NCI-H1105 (cell line): ENCODE data around the gene TEX19.
"Not testable (repeated sequence)": the region's sequence is repeated elsewhere in the genome, so short reads cannot be mapped to it uniquely, and the experiment has no call there.

Source experiments
- DNase-seq: peaks from one replicate; lab custom pipeline; 2025; lab: John Stamatoyannopoulos, UW

The TEX19 gene

GRCh38 chr17:82377294-82377693 lies 18.2 kb downstream of the TEX19 start:
- not testable (repeated sequence) for DNase-seq

DNA sequence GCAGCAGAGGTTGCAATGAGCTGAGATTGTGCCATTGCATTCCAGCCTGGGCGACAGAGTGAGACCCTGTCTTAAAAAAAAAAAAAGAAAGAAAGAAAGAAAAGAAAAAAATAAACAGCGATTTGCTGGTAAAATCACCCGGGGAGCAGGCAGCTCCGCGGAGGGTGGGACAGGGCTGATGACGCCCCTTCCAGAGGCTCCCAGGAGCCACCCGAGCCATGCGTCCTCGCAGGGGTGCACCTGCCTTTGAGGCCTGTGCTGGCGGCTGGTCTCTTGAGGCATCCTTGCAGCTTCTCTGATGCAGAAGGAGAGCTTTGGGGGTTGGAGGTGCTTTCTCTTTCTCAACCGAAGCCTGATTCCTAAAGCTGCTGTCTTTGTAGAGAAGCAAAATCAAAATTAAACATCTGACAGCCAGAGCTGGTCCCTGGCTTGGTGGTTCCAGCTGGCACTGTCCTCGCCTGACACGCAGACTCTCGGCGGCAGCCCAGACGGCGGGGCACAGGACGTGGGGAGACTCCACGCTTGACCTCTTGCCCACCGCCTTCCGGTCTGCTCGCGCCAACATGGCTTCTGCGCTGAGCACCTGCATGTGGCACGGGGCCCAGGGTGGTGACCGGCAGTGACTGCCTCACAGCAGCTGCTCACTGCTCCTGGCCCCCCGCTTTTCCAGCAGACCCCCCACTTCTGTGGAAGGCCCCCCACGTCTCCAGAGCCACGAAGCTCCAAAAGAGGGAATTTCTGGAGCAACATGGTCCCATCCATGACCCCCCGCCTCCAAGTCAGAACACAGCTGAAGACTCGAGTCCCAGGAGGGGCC lies 19.1 kb downstream of the TEX19 start:
- no peak for DNase-seq

GRCh38 chr17:82378741-82379021 lies 19.6 kb downstream of the TEX19 start:
- DNase-seq: no peak

GRCh38 chr17:82380860-82381702 lies 22.0 kb downstream of the TEX19 start:
- no peak for DNase-seq

GRCh38 chr17:82381703-82382009 lies 22.6 kb downstream of the TEX19 start:
- not testable (repeated sequence) for DNase-seq

- DNase-seq: not testable (repeated sequence)
These were observed 23.3 kb downstream of the TEX19 start for GRCh38 chr17:82382220-82382932.

- no peak for DNase-seq
These were observed 23.8 kb downstream of the TEX19 start for GRCh38 chr17:82382933-82383255.

DNA sequence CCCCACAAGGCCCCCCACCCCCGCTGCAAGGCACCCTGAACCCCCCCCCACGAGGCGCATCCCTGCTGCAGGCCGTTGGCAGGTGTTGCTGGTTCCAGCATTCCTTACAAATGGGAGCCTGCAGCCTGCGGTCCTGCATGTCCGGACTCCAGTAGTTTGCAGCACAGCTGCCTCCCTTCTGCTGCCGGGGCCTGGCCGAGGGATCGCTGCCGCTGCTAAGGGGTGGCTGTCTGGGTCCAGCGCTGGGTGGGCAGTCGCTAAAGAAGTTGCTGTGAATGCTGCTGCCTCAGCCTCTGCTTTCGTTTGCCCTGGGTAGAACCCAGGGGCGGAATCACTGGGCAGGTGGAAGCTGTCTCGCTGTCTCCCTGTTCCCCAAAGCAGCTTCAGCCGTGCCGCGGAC lies 24.4 kb downstream of the TEX19 start:
- DNase-seq: no peak

DNA sequence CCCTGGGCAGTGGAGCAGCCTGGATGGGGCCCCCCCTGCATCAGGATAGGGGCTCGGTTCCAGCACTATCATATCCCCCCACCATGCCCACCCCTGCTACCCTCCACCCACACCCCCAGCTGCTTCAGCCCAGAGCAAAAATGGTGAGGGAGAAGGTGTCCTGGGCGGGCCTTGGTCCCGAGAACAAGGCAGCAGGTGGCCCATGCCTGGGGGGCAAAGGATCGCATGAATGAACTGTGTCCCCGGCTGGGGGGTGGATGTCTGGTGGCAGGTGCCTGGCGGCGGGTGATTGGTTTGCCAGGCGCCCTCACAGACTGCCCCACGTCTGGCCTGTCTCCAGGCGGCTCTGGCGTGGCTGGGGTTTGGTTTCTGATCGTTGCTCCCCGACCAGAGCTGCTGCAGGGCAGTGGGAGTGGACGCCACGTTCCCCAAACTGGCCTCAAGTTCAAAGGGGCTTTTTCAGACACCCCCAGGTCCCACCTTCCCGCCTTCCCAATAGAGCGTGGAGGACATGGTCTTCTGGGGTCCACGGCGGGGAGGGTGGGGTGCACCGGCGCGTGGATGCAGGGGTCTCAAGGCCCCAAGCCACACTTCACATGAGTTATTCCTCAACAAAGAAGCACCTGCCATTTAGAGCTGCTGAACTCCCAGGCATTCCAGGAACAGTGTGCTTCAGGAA lies 25.1 kb downstream of the TEX19 start:
- DNase-seq: peak; percentile 32

DNA sequence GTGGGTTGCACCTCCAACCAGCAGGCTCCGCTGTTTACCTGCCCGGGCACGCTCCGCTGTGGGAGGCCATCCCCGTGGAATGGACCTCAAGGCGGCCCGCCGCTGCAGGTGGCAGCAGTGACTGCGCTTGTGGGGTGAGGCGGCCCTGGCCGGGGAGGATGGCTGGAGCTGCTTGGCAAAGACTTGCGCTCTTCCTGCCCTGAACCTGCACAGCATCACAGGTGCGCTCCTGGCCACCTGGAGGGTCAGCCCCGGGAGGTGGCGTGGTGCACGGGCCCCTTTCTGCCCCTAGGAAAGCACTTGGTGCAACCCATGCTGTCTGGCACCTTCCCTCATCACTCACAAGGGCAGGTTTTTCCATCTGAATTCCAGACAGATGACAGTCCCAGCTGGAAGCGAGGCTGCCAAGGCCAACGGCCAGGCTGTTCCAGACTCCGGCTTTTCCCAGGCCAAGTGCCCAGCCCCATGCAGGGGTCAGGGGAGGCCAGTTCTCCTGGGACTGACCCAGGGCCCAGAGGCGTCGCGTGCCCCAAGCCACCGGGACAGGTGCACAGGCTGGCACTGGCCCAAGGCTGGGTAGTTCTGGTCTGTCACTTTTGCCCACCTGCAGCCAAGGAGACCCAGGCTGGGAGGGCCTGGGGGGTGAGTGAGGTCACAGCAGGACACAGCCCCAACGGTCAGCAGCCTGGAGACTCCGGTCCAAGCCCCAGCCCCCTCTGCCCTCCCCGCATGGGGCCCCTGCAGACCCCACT lies 25.9 kb downstream of the TEX19 start:
- peak; percentile 75 for DNase-seq

GRCh38 chr17:82385559-82386254 lies 26.7 kb downstream of the TEX19 start:
- no peak for DNase-seq

- DNase-seq: no peak
These were observed 27.3 kb downstream of the TEX19 start for GRCh38 chr17:82386255-82386831.

DNA sequence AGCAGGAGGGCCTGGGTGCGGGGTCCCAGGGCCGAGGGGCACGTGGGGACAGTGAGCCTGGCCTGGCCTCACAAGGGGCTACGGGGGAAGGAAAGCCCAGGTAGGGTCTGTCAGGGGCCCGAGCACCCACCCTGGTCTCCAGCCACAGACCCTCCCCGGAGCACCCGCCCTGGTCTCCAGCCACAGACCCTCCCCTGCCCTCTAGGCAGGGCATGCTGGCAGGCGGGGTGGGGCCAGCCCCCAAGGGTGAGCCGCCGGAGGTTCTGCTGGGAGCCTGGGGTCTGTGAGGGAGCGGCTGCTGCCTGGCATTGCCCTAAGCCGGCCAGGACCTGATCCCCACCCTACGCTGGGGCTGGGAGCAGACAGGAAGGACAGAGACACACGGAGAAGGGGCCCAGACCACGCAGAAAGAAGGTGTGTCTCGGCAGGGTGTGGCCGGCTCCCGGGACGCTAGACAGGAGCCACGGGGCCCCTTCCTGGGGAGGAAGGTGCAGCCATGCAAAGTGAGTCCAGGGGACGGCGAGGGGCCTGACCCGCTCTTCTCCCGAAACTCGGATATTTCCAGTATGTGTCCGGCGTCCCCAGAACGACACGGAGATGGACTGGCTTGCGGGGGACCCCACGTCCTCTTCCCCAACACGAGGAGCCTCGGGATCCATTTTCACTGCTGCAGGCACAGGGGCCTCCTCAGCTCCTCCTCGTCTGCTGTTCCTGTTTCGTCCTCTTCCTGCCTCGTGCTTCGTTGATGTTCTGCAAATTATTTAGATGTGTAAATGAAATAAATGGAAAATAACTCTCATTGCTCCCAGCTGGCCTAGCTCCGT lies 28.0 kb downstream of the TEX19 start:
- no peak for DNase-seq

- DNase-seq: no peak
These were observed 28.7 kb downstream of the TEX19 start for GRCh38 chr17:82387705-82388106.

- DNase-seq: no peak
These were observed 29.3 kb downstream of the TEX19 start for GRCh38 chr17:82388223-82388921.

GRCh38 chr17:82388922-82389283 lies 29.9 kb downstream of the TEX19 start:
- no peak for DNase-seq

DNA sequence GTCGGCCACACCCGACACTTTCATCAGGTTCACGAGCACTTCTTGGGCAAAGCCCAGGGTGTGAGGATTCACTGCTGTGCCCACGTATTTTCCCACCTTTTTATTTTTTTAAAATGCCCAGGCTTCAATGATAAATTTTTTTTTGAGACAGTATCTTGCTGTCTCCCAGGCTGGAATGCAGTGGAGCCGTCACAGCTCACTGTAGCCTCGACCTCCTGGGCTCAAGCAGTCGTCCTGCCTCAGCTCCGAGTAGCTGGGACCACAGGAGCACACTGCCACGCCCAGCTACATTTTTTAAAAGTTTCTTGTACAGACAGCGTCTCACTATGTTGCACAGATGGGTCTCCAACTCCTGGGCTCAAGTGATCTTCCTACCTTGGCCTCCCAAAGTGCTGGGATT lies 30.3 kb downstream of the TEX19 start:
- no peak for DNase-seq

GRCh38 chr17:82390015-82390859 lies 31.2 kb downstream of the TEX19 start:
- no peak for DNase-seq
